T-helper 1 cell (primary cell): ENCODE results near the gene TSPAN5.

Experiments used
- DNase-seq, 5 donors: peaks; one replicate each; pipeline ENCODE4 v3.0.0-alpha.2; 2012 to 2020

The TSPAN5 gene

DNA sequence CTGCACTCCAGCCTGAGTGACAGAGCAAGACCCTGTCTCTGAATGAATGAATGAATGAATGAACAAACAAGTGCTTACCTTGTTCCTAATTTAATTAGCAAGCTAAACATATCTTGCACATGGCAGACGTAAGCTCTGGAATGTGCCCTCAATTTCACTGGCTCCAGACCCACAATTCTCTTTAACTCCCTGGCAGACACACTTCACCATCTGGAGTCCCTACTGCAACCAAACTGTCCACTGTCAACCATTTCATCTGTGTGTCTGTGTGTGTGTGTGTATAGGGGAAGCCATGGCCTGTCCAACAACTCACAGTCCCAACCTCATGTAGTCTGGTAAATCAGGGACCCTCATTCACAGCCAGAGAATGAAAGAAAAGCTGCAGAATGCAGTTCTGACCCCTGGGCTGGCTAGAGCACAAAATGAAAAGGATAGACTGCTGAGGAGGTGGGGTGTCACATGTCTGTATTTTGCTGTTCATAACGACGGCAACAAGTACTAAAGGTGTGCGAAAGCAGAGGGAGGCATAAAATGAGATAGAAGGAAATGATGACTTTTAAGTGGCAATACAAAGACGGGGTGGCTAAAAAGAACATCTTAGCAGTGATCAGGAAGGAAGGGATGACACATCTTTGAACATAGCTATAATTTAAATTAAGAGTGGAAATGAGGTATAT is 114.1 kb downstream of the TSPAN5 start:
- DNase-seq: no peak

DNA sequence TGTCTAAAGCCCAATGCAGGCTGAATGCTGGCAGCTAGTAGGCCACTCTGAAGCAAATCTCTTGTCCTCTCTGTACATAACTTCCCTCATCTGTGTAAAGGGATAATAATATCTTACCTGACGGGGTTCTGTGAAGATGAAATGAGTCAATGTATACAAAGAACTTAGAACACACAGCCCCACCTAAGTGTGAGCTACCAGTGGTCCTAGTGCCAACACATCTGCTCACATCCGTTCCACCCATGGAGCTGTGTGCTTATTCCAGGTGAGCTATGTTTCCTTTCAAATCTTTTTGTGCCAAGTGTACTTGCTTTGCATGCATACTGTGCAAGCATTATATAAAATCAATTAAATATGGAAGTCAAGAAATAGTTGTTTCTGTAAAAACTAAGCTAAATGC is 116.4 kb downstream of the TSPAN5 start:
- no peak for DNase-seq

- DNase-seq: no peak
These were observed 117.6 kb downstream of the TSPAN5 start for GRCh38 chr4:98540803-98541202.

GRCh38 chr4:98539741-98540140 is 118.7 kb downstream of the TSPAN5 start:
- DNase-seq: no peak

DNA sequence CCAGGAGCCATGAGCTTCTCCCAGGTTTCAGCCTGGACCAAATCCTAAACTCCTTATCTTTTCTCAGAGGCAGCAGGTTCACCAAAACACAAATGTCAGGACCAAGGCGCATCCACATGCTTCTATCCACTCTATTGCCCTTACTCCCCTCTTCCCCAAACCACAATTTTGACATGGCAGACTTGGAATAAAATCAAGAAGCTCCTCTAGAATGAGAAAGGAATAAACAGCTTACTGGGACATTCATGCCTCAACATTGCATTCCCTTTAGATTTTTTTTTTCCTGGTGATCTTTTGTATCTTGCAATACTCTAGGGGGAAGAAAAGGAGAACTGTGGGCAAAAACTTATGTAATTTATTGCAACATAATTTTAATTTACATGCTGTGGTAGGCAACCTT is 119.1 kb downstream of the TSPAN5 start:
- no peak for DNase-seq

- no peak for DNase-seq
These were observed 121.8 kb downstream of the TSPAN5 start for GRCh38 chr4:98536631-98537030.

DNA sequence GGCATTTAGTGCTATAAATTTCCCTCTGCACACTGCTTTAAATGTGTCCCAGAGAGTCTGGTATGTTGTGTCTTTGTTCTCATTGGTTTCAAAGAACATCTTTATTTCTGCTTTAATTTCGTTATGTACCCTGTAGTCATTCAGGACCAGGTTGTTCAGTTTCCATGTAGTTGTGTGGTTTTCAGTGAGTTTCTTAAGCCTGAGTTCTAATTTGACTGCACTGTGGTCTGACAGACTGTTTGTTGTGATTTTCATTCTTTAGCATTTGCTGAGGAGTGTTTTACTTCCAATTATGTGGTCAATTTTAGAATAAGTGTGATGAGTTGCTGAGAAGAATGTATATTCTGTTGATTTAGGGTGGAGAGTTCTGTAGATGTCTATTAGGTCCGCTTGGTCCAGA is 124.3 kb downstream of the TSPAN5 start:
- DNase-seq: peak in 1 of 5 donors; percentile 66

- DNase-seq: no peak
These were observed 127.8 kb downstream of the TSPAN5 start for GRCh38 chr4:98530572-98530971.

- no peak for DNase-seq
These were observed 128.3 kb downstream of the TSPAN5 start for GRCh38 chr4:98529970-98530569.

DNA sequence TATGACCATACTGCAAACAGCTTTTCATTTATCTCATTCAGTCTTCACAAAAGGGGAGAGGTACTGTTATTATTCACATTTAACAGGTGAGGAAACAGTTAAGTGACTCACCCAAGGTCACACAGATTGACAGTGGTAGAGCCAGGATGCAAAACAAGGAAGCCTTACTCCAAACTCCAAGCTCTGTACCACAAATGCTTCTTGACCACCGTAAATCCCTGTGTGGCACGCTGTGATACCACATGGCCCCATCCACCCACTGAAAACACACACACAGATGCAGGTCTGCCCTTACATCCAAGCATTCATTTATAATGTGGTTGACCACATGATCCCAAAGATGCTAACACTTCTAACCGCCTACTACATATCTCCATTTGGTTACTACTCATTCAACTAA is 129.5 kb downstream of the TSPAN5 start:
- DNase-seq: peak in 1 of 5 donors; percentile 42

- no peak for DNase-seq
These were observed 130.7 kb downstream of the TSPAN5 start for GRCh38 chr4:98527534-98528269.

DNA sequence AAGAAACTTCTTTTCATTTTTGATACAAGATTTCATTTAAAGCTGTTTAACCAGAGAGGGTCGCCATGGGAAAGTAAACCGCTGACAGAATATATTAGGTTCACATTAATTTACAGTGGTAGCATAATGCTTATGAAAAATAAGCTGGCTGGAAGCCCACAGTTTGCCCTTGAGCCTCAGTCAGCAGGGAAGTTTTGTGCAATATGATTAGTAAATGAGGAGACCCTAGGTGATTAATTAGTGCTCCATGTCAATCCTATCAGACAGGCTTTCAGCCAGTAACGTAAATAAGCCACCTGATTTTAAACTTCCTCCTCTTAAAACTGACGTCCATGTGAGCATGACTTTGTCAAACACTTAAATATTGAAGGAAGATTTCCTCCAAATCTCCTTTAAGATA is 134.2 kb downstream of the TSPAN5 start:
- DNase-seq: no peak

DNA sequence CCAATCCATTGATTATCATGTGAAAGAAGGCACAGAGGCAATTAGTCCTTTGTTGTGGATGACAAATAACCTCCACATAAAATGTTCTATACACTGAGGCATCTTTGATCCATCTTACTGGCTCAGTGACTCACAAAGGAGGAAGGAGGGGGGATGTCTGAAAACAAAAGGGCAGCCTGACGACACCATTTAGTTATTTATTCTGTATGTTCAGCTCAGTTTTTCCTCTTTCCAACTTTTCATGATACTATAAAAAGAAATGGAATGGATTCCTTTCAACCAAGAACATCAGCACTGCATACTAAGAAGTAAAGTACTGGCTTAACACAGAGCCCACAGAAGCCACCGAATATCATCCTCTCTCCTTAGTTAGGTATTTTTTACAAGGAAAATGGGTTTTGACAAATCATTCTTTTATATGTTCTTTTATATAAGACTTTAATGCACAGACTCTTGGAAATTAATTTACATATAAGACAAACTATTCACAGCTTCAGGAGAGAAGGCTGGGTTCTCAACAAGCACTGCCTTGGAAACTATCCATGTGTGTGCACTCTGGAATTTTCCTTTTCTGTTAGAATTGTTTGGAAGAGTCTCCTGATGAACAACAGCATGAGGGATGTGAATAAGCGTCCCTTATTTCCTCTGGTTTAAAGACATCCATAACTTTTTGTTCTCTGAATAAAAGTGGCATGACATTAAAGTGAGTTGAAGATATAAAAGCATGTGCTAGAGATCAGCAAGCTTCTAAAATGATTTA is 135.6 kb downstream of the TSPAN5 start:
- no peak for DNase-seq

- no peak for DNase-seq
These were observed 136.3 kb downstream of the TSPAN5 start for GRCh38 chr4:98522062-98522461.

GRCh38 chr4:98521486-98521885 is 136.9 kb downstream of the TSPAN5 start:
- no peak for DNase-seq

GRCh38 chr4:98519268-98519977 is 139.0 kb downstream of the TSPAN5 start:
- DNase-seq: no peak

DNA sequence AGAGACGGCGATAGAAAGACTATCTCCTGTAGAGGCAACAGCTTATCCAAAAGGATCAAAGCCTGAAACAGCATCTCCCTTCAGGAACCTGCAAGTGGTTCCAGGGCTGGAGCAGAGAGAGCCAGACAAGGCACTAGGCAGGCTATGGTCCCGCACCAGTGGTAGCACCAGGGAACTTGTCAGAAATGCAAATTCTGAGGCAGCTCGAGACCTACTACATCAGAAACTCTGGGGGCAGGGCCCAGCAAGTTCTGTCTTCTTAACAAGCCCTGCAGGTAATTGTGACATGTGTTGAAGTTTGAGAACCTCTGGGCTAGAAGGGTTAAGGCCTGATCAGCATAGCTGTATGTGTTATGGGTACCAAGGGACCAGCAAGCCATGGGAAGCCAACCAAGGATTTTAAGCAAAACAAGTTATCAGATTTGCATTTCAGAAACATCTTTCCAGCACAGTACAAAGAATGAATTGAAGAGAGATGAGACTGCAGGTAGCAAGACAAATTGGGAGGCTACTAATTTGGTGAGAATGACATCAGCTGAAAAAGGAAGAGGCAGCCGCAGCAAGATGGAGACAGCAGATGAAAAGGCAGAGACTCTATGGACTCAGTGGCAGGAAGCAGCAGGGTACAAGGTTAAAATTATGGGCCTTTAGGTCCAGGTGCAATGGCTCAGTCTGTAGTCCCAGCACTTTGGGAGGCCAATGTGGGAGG is 139.7 kb downstream of the TSPAN5 start:
- DNase-seq: peak in 1 of 5 donors; percentile 54

- no peak for DNase-seq
These were observed 141.0 kb downstream of the TSPAN5 start for GRCh38 chr4:98517218-98518021.

- DNase-seq: no peak
These were observed 141.8 kb downstream of the TSPAN5 start for GRCh38 chr4:98516441-98517217.

- DNase-seq: no peak
These were observed 142.4 kb downstream of the TSPAN5 start for GRCh38 chr4:98516042-98516440.
